Neuron (in vitro differentiated cells): Measurements from ENCODE around the gene ASCC1.
"Not testable (repeated sequence)": the region's sequence is repeated elsewhere in the genome, so short reads cannot be mapped to it uniquely, and the experiment has no call there.

Experiments used
- H2AFZ ChIP-seq: one replicate; pipeline ENCODE4 v1.6.1; 2013; ENCODE audit warnings: low read depth, mild to moderate bottlenecking, inconsistent platforms, low read length, moderate library complexity
- H3K27me3 ChIP-seq: one replicate; pipeline ENCODE4 v1.6.1; 2013; ENCODE audit warnings: low read length; ENCODE audit not compliant: insufficient read depth
- H3K36me3 ChIP-seq: one replicate; pipeline ENCODE4 v1.6.1; 2013; ENCODE audit warnings: low read length; ENCODE audit not compliant: insufficient read depth
- H3K4me1 ChIP-seq: one replicate; pipeline ENCODE4 v1.6.1; 2013; ENCODE audit warnings: low read length; ENCODE audit not compliant: insufficient read depth
- H3K4me3 ChIP-seq: 2 replicates; pipeline ENCODE4 v1.5.1; 2013; ENCODE audit warnings: mild to moderate bottlenecking, low read length, moderate library complexity
- H3K9me3 ChIP-seq: one replicate; pipeline ENCODE4 v1.6.1; 2013; ENCODE audit warnings: low read length

ASCC1 gene

DNA sequence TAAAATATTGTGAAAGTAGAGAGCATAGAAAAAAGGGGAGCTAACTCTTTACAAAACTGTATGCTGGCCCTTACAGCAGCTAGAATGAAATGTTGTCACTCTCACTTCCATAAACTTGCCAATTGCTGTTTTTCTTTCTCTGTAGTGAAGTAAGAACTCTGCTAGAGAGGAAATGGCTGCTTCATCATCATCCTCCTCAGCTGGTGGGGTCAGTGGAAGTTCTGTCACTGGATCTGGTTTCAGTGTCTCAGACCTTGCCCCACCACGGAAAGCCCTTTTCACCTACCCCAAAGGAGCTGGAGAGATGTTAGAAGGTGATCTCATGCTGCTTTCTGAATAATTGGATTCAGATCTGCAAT is 7.6 kb upstream of the ASCC1 start:
- H3K4me3 ChIP-seq = no peak overlapping the region
- H3K27me3 ChIP-seq = no peaks in the 10 kb centered on the region
- H3K4me1 ChIP-seq = no peaks in the 10 kb centered on the region
- H3K36me3 ChIP-seq = peaks cover 20% of the 10 kb centered on the region
- H3K9me3 ChIP-seq = no peaks in the 10 kb centered on the region
- H2AFZ ChIP-seq = no peak overlapping the region

DNA sequence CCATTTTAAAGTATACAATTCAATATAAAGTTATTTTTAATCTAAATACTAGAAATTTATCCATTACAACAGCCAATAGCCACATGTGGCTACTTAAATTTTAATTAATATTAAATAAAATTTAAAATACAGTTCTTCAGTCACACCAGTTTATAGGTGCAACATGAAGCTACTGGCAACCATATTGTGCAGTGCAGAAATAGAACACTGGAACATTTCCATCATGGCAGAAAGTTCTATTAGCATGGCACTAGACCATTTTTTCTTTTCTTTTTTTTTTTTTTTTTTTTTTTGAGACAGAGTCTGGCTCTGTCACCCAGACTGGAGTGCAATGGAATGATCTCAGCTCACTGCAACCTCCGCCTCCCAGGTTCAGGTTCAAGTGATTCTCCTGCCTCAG is 5.2 kb upstream of the ASCC1 start:
- no peak overlapping the region for H3K4me3 ChIP-seq
- peaks cover 11% of the 10 kb centered on the region for H3K4me1 ChIP-seq
- H2AFZ ChIP-seq = no peak overlapping the region
- H3K36me3 ChIP-seq = peaks cover 20% of the 10 kb centered on the region
- no peaks in the 10 kb centered on the region for H3K9me3 ChIP-seq
- H3K27me3 ChIP-seq = no peaks in the 10 kb centered on the region

- H3K36me3 ChIP-seq = peaks cover 20% of the 10 kb centered on the region
- H3K4me3 ChIP-seq = no peak overlapping the region
- H3K4me1 ChIP-seq = peaks cover 11% of the 10 kb centered on the region
- no peak overlapping the region for H2AFZ ChIP-seq
- no peaks in the 10 kb centered on the region for H3K9me3 ChIP-seq
- H3K27me3 ChIP-seq = no peaks in the 10 kb centered on the region
Measured at GRCh38 chr10:72220637-72221036, 4.6 kb upstream of the ASCC1 start.

DNA sequence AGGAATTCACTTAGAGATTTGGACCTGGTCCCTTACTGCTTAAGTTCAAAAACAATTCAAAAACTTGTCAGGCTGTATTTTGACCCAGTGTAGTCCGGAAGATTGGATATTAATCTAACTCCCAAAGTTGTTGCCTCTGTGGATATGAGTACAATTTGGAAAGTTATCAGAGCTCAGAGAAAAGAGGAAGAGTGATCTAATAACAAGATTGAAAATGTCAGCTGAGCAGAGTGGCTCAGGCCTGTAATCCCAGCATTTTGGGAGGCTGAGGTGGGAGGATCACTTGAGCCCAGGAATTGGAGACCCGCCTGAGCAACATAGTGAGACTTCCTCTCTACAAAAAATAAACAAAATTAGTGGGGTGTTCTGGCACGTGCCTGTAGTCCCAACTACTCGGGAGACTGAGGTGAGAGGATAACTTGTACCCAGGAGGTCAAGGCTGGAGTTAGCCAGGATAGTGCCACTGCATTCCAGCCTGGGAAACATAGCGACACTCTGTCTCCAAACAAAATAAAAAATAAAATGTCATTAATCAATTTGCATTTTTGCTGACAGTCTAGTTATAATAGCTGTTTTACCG is 3.2 kb upstream of the ASCC1 start:
- peaks cover 12% of the 10 kb centered on the region for H3K36me3 ChIP-seq
- H2AFZ ChIP-seq = no peak overlapping the region
- H3K4me3 ChIP-seq = no peak overlapping the region
- H3K4me1 ChIP-seq = peaks cover 18% of the 10 kb centered on the region
- no peaks in the 10 kb centered on the region for H3K27me3 ChIP-seq
- no peaks in the 10 kb centered on the region for H3K9me3 ChIP-seq

DNA sequence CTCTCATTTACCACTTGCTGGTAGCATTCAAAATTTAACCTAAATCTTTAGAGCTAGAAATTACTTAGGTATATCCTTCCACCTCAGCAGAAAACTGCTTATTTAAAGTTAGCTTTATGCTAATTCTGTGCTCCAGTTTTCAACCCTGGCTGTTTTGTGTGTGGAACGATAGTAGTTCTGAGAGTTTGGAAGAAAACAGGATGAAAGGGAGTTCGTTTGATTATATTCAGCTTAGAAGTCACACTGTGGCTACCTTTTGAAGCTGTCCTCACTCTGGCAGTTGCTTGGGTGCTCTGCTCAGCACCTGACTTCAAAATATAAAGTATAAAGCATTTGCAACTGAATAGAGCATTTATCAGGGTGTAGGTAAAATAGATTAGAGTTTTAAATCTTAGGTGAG is 2.6 kb upstream of the ASCC1 start:
- H3K27me3 ChIP-seq = no peaks in the 10 kb centered on the region
- H3K9me3 ChIP-seq = no peaks in the 10 kb centered on the region
- H2AFZ ChIP-seq = no peak overlapping the region
- H3K4me1 ChIP-seq = peaks cover 18% of the 10 kb centered on the region
- H3K36me3 ChIP-seq = peaks cover 7% of the 10 kb centered on the region
- H3K4me3 ChIP-seq = no peak overlapping the region

DNA sequence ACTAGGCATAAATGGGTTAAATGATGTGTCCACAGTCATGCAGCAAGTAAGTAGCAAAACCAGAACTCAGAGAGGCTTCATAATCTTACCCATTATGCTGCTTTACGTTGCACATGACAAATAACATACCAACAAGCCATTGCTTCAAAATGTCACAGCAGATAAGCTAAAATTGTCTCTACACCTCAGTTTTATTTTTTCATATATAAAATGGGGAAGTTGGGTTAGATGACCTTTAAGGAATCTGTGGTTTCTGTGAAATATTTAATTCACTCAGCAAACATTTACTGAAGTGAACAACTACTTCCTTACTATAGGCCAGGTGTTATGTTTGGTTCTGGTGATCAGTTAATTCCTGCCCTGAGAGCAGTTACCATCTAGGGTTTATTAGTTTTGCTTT is 2.2 kb upstream of the ASCC1 start:
- no peaks in the 10 kb centered on the region for H3K27me3 ChIP-seq
- H3K4me1 ChIP-seq = peaks cover 18% of the 10 kb centered on the region
- no peaks in the 10 kb centered on the region for H3K9me3 ChIP-seq
- H3K4me3 ChIP-seq = no peak overlapping the region
- peaks cover 6% of the 10 kb centered on the region for H3K36me3 ChIP-seq
- H2AFZ ChIP-seq = no peak overlapping the region

DNA sequence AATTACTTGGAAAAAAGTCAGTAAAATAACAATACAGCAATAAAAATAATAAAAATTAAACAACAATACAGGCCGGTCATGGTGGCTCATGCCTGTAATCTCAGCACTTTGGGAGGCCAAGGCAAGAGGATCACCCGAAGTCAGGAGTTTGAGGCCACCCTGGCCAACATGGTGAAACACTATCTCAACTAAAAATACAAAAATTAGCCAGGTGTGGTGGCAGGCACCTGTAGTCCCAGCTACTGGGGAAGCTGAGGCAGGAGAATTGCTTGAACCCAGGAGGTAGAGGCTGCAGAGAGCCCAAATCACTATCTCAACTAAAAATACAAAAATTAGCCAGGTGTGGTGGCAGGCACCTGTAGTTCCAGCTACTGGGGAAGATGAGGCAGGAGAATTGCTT is 4.2 kb downstream of the ASCC1 start:
- Histone ChIP-seq H3K4me1 (peaks cover 10% of the 10 kb centered on the region), H3K36me3 (peaks cover 37% of the 10 kb centered on the region)
- H3K4me3 ChIP-seq, H2AFZ ChIP-seq, H3K9me3 ChIP-seq, H3K27me3 ChIP-seq: not testable (repeated sequence)

DNA sequence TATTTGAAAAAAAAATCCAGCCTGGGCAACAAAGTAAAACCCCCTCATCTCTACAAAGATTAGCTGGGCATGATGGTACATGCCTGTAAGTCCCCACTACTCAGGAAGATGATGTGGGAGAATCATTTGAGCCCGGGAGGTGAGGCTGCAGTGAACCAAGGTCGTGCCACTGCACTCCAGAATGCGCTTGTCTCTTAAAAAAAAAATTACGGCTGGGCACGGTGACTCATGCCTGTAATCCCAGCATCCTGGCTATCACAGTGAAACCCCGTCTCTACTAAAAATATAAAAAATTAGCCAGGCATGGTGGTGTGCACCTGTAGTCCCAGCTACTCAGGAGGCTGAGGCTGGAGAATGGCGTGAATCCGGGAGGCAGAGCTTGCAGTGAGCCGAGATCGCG is 4.7 kb downstream of the ASCC1 start:
- H3K4me3 ChIP-seq, H3K9me3 ChIP-seq, H3K27me3 ChIP-seq, H3K4me1 ChIP-seq, H2AFZ ChIP-seq: not testable (repeated sequence)
- peaks cover 38% of the 10 kb centered on the region for H3K36me3 ChIP-seq

GRCh38 chr10:72208526-72208925 is 7.5 kb downstream of the ASCC1 start:
- H3K36me3 ChIP-seq = peaks cover 46% of the 10 kb centered on the region
- not testable (repeated sequence) for H2AFZ ChIP-seq, H3K27me3 ChIP-seq, H3K4me3 ChIP-seq, H3K9me3 ChIP-seq, H3K4me1 ChIP-seq

DNA sequence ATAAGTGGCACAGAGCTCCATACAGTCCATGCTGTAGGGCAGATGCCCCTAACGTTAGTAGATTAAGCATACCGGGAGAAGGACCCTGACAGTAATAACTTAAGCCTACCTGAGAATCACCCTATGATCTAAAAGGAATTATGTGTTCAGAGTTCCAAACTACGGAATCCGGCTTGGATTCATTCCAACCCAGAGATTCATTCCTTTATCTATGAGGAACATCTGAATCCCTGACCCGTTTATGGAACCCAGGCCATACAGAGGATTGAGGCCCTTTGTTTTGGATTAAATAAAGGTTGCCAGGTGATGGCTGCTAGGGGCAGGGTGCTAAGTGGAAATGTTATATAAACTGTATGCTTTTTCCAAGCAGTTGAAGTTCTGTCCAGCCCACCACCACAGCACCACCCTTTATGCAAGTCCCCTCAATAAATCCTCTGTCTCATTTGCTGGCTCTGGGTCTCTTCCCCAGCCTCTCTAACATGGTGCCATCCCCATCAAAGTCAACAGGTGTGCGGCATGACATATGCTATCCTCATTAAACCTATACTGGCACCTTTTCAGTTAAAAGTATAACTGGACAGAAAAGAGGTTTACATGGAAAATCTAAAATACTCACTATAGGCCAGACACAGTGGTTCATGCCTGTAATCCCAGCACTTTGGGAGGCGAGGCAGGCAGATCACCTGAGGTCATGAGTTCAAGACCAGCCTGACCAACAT is 9.4 kb downstream of the ASCC1 start:
- Histone ChIP-seq H2AFZ (no peak overlapping the region), H3K36me3 (peaks cover 51% of the 10 kb centered on the region), H3K4me1 (no peaks in the 10 kb centered on the region), H3K9me3 (no peaks in the 10 kb centered on the region), H3K4me3 (no peak overlapping the region), H3K27me3 (no peaks in the 10 kb centered on the region)

DNA sequence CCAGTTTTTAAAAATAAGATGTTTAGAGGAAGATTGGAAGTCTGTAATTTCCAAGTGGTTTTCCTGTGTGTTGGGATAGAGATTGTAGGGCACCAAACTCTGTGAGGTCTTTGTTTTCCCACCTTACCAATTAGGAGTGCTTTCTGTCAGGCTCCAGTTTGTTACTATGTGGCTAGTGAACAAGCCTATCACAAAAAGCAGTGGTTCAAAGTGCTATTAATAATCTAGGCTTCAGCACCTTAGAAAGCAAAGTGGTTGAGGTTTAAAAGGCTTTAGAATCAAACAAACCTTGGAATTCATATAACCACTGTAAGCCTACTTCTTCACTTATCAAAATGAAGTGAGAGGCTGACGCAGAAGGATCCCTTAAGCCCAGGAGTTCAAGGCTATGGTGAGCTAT is 11.4 kb downstream of the ASCC1 start:
- Histone ChIP-seq H3K4me3 (no peak overlapping the region), H2AFZ (no peak overlapping the region), H3K9me3 (no peaks in the 10 kb centered on the region), H3K27me3 (no peaks in the 10 kb centered on the region), H3K4me1 (no peaks in the 10 kb centered on the region), H3K36me3 (peaks cover 45% of the 10 kb centered on the region)

DNA sequence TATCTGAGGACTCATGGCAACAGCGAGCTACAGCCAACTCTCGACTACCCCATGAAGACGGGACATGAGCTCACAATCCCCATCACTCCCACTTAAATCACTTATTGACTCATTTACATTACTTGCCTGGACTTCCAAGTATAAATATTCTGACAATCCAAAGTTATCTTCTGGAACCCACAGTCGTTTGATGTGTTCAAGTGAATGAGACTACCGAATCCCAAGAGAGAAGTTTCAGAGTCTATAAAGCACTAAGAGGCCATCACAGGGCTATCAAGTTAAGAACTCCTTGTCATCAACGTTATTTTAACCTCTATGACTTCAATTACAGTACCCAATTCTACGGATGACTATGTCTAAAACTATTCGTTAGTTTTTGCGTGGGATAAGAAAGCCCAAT is 11.8 kb downstream of the ASCC1 start:
- peaks cover 41% of the 10 kb centered on the region for H3K36me3 ChIP-seq

GRCh38 chr10:72201293-72201692 is 14.8 kb downstream of the ASCC1 start:
- no peak overlapping the region for H2AFZ ChIP-seq
- no peaks in the 10 kb centered on the region for H3K9me3 ChIP-seq
- H3K27me3 ChIP-seq = no peaks in the 10 kb centered on the region
- H3K4me1 ChIP-seq = no peaks in the 10 kb centered on the region
- H3K4me3 ChIP-seq = no peak overlapping the region
- peaks cover 31% of the 10 kb centered on the region for H3K36me3 ChIP-seq

More for the DNA sequence above, 11.8 kb downstream of the ASCC1 start:
- H3K4me3 ChIP-seq = no peak overlapping the region
- H3K27me3 ChIP-seq = no peaks in the 10 kb centered on the region
- no peaks in the 10 kb centered on the region for H3K9me3 ChIP-seq
- H3K4me1 ChIP-seq = no peaks in the 10 kb centered on the region
- no peak overlapping the region for H2AFZ ChIP-seq

DNA sequence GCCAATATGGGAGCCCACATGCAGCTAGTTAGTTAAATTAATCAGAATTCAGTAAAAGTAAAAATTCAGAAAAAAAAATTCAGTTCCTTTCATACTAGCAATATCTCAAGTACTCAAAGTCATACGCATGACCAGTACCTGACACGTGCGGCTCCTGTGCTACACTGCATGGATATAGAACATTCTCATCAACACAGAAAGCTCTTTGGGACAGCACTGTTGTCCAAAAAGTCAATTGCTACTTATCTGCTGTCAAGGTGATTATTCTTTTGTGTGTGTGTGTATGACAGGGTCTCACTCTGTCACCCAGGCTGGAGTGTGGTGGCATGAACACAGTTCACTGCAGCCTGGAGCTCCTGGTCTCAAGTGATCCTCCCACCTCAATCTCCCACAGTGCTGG is 15.2 kb downstream of the ASCC1 start:
- Histone ChIP-seq H3K27me3 (no peaks in the 10 kb centered on the region), H2AFZ (no peak overlapping the region), H3K4me3 (no peak overlapping the region), H3K36me3 (peaks cover 32% of the 10 kb centered on the region), H3K4me1 (no peaks in the 10 kb centered on the region), H3K9me3 (no peaks in the 10 kb centered on the region)
